Measurements from ENCODE around the gene ITGB2.

ITGB2 gene

DNA sequence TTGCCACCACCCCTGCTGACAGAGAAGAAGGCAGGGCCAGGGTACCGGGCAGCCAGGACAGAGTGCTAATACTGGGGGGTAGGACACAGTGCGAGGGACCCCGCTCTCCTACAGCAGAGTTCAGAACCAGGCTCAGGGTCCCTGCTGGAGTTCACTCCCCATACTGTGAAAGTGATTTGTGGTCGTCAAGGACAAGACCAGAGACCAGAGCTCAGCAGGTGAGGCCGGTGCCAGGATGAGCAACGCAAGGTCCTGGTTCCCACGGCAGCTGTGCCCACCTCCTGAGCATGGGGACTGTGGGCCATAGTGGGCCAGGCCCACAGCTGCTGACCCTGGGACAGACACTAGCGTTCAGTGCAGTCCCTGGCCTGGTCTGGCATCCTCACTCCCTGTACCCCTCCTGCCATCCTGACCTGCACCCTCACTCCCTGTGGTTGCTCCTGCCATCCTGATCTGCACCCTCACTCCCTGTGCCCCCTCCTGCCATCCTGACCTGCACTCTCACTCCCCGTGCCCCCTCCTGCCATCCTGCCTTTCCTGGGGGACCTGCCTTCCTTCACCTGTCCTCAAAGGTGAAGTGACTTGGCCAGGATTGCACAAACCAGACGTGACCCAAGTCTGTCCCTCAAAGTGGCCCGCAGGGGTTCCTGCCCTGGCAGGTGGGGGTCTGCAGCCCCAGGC lies 33.4 kb downstream of the ITGB2 start:
- no peak overlapping the region for H3K4me3 ChIP-seq (IDR thresholded peaks at IDR 0.05; ENCODE audit: insufficient read depth, low read depth, low read length)
- H3K36me3 ChIP-seq (ENCODE audit: insufficient read depth): no peaks in the 10 kb centered on the region
- no peak overlapping the region for H3K27ac ChIP-seq
- H3K4me2 ChIP-seq: no peak overlapping the region
- TF ChIP-seq, protein P1, sequence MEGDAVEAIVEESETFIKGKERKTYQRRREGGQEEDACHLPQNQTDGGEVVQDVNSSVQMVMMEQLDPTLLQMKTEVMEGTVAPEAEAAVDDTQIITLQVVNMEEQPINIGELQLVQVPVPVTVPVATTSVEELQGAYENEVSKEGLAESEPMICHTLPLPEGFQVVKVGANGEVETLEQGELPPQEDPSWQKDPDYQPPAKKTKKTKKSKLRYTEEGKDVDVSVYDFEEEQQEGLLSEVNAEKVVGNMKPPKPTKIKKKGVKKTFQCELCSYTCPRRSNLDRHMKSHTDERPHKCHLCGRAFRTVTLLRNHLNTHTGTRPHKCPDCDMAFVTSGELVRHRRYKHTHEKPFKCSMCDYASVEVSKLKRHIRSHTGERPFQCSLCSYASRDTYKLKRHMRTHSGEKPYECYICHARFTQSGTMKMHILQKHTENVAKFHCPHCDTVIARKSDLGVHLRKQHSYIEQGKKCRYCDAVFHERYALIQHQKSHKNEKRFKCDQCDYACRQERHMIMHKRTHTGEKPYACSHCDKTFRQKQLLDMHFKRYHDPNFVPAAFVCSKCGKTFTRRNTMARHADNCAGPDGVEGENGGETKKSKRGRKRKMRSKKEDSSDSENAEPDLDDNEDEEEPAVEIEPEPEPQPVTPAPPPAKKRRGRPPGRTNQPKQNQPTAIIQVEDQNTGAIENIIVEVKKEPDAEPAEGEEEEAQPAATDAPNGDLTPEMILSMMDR (conservative IDR thresholded peaks at IDR 0.05; ENCODE audit: low read depth, low read length): no peak
- peaks cover 87% of the 10 kb centered on the region for H3K27me3 ChIP-seq (ENCODE audit: insufficient read depth, low read depth)
- H4K20me1 ChIP-seq (ENCODE audit: insufficient read depth): no peaks in the 10 kb centered on the region
- H2AFZ ChIP-seq (ENCODE audit: low read depth): no peak overlapping the region
- H3K9ac ChIP-seq: no peak overlapping the region
- H3K4me1 ChIP-seq (ENCODE audit: low read depth, poor library complexity, severe bottlenecking): no peaks in the 10 kb centered on the region
- H3K79me2 ChIP-seq (ENCODE audit: insufficient read depth, low read depth): no peaks in the 10 kb centered on the region

DNA sequence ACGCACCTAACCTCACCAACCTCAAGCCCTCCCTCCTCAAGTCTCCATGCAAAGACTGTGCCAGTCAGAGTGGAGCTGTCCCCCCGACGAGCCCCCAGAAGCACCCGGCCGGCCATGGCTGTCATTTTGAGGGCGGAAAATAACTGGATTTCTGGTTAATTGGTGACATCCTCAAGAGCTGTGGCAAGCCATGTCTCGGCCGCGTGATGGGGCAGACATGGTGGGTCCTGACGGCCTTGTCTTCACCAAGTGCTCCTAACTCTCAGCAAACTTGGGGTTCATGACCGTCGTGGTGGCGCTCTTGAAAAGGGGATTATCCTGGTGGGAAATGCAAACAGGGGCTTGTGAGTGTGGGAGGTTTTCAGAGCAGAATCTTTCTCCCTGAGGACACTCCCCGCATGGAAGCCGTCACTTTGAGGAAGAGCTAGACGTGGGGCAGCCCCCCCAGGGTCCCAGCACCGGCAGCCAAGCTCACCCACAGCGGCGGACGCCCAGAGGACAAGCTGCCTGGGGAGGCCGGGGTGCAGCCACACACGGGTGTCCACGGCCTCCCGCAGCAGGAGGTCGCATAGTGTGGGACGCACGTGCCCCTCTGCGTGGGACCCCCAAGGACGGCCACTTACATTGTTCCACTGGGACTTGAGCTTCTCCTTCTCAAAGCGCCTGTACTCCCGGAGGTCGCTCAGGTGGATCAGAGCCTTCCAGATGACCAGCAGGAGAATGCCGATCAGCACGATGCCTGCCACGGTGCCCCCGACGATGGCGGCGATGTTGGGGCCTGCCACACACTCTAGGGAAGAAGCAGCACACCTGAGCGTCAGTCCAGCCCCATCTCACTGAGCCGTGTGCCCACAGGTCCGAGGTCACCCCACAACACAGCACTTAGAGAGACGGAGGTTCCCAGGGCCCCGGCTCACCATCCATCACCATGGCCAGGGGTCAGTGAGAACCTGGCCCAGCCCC lies 34.3 kb downstream of the ITGB2 start:
- no peak overlapping the region for H3K4me2 ChIP-seq
- no peaks in the 10 kb centered on the region for H3K36me3 ChIP-seq (ENCODE audit: insufficient read depth)
- peaks cover 88% of the 10 kb centered on the region for H3K27me3 ChIP-seq (ENCODE audit: insufficient read depth, low read depth)
- no peak overlapping the region for H3K4me3 ChIP-seq (IDR thresholded peaks at IDR 0.05; ENCODE audit: insufficient read depth, low read depth, low read length)
- H3K4me1 ChIP-seq (ENCODE audit: low read depth, poor library complexity, severe bottlenecking): no peaks in the 10 kb centered on the region
- no peak overlapping the region for H3K27ac ChIP-seq
- no peaks in the 10 kb centered on the region for H3K79me2 ChIP-seq (ENCODE audit: insufficient read depth, low read depth)
- H3K9ac ChIP-seq: no peak overlapping the region
- TF ChIP-seq, protein P1 (conservative IDR thresholded peaks at IDR 0.05; ENCODE audit: low read depth, low read length): no peak
- no peak overlapping the region for H2AFZ ChIP-seq (ENCODE audit: low read depth)
- H4K20me1 ChIP-seq (ENCODE audit: insufficient read depth): no peaks in the 10 kb centered on the region

DNA sequence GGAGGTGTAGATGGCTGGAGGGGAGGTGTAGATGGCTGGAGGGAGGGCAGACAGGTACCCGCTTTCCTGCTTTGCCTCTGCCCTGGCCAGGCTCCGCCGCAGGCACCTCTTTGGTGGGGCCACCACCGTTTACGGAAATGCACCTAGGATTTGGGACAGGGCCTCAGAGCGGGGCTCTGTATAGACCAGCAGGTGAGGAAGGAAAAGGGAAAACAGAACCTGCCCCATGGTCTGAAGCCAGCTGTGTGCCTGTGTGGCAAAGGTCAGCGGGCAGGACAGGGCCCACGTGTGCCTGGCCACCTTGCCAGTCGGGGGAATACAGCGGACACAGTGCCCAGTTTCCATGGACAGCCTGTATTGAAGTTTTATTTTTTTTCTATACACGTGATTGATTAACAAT lies 35.1 kb downstream of the ITGB2 start:
- Histone ChIP-seq H3K27ac (no peak overlapping the region), H4K20me1 (ENCODE audit: insufficient read depth) (no peaks in the 10 kb centered on the region), H3K79me2 (ENCODE audit: insufficient read depth, low read depth) (no peaks in the 10 kb centered on the region), H3K36me3 (ENCODE audit: insufficient read depth) (no peaks in the 10 kb centered on the region), H3K4me2 (no peak overlapping the region), H3K9ac (no peak overlapping the region), H2AFZ (ENCODE audit: low read depth) (no peak overlapping the region), H3K4me3 (IDR thresholded peaks at IDR 0.05; ENCODE audit: insufficient read depth, low read depth, low read length) (no peak overlapping the region), H3K27me3 (ENCODE audit: insufficient read depth, low read depth) (peaks cover 88% of the 10 kb centered on the region), H3K4me1 (ENCODE audit: low read depth, poor library complexity, severe bottlenecking) (no peaks in the 10 kb centered on the region)
- TF ChIP-seq, protein P1 (conservative IDR thresholded peaks at IDR 0.05; ENCODE audit: low read depth, low read length): no peak

DNA sequence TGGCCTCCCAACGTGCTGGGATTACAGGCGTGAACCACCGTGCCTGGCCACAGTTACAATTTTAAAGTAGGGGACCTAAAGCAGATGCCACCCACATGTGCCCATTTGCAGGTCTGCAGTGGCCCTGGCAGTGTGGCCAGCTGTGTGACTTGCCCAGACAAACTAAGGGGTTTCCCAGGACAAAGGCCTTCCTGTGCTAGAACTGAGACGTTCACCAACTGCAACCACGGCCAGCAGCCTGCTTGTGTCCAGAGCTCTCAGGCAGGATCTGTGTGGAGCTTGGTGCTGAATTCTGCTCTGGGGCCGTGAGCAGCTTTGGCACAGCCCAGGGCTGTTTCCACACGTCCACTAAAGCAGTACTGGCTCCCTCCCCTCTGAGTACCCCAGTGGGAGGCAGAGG lies 36.6 kb downstream of the ITGB2 start:
- TF ChIP-seq, protein P1 (conservative IDR thresholded peaks at IDR 0.05; ENCODE audit: low read depth, low read length): no peak
- Histone ChIP-seq H3K36me3 (ENCODE audit: insufficient read depth) (no peaks in the 10 kb centered on the region), H2AFZ (ENCODE audit: low read depth) (no peak overlapping the region), H3K9ac (no peak overlapping the region), H3K27me3 (ENCODE audit: insufficient read depth, low read depth) (peaks cover 88% of the 10 kb centered on the region), H3K4me2 (no peak overlapping the region), H3K79me2 (ENCODE audit: insufficient read depth, low read depth) (no peaks in the 10 kb centered on the region), H3K4me1 (ENCODE audit: low read depth, poor library complexity, severe bottlenecking) (no peaks in the 10 kb centered on the region), H3K4me3 (IDR thresholded peaks at IDR 0.05; ENCODE audit: insufficient read depth, low read depth, low read length) (no peak overlapping the region), H4K20me1 (ENCODE audit: insufficient read depth) (no peaks in the 10 kb centered on the region), H3K27ac (no peak overlapping the region)

Measured in KMS-11 (cell line).